Medulla oblongata (tissue), 1 donor: ENCODE results near the gene TICAM1.
"Not testable (repeated sequence)": the region's sequence is repeated elsewhere in the genome, so short reads cannot be mapped to it uniquely, and the experiment has no call there.

Experiments
- DNase-seq: peaks from one replicate; pipeline ENCODE4 v3.0.0-alpha.2; 2015; ENCODE audit errors: extremely low spot score

TICAM1 gene

GRCh38 chr19:4805140-4805539, 26.4 kb downstream of the TICAM1 start:
- not testable (repeated sequence) for DNase-seq

- peak; percentile 53 for DNase-seq
These were observed 27.5 kb downstream of the TICAM1 start for GRCh38 chr19:4803736-4804695.

- no peak for DNase-seq
These were observed 28.8 kb downstream of the TICAM1 start for GRCh38 chr19:4802711-4803110.

GRCh38 chr19:4801085-4801619, 30.4 kb downstream of the TICAM1 start:
- DNase-seq: no peak

- no peak for DNase-seq
These were observed 30.9 kb downstream of the TICAM1 start for GRCh38 chr19:4800591-4801081.

GRCh38 chr19:4795400-4795799, 36.1 kb downstream of the TICAM1 start:
- no peak for DNase-seq

GRCh38 chr19:4794971-4795370, 36.5 kb downstream of the TICAM1 start:
- no peak for DNase-seq

GRCh38 chr19:4793278-4793677, 38.2 kb downstream of the TICAM1 start:
- DNase-seq: not testable (repeated sequence)

GRCh38 chr19:4792866-4793195, 38.7 kb downstream of the TICAM1 start:
- DNase-seq: not testable (repeated sequence)

GRCh38 chr19:4792019-4792865, 39.3 kb downstream of the TICAM1 start:
- DNase-seq: not testable (repeated sequence)

- peak; percentile 100 for DNase-seq
These were observed 40.1 kb downstream of the TICAM1 start, which contains the start of gene FEM1A for GRCh38 chr19:4791183-4792018. FEM1A (plus strand) TSS chr19:4791734; CDS start chr19:4791855, 121 bp downstream.

- DNase-seq: not testable (repeated sequence)
These were observed 45.0 kb downstream of the TICAM1 start for GRCh38 chr19:4786412-4787016.

- no peak for DNase-seq
These were observed 49.7 kb downstream of the TICAM1 start for GRCh38 chr19:4781801-4782200.

- DNase-seq: no peak
These were observed 50.7 kb downstream of the TICAM1 start for GRCh38 chr19:4780860-4781259.

GRCh38 chr19:4778124-4778523, 53.4 kb downstream of the TICAM1 start:
- not testable (repeated sequence) for DNase-seq

- DNase-seq: no peak
These were observed 54.9 kb downstream of the TICAM1 start for GRCh38 chr19:4776436-4777211.

GRCh38 chr19:4775627-4776152, 55.8 kb downstream of the TICAM1 start:
- no peak for DNase-seq

- no peak for DNase-seq
These were observed 57.4 kb downstream of the TICAM1 start for GRCh38 chr19:4774136-4774535.

GRCh38 chr19:4773047-4773640, 58.4 kb downstream of the TICAM1 start:
- DNase-seq: no peak
